NCI-H1092 treated with DMSO at 0.1 percent for 48 hours (cell line): ENCODE results near the gene ATP6V1A.
"Not testable (repeated sequence)": the region's sequence is repeated elsewhere in the genome, so short reads cannot be mapped to it uniquely, and the experiment has no call there.

Experiments
- DNase-seq: peaks from one replicate; lab custom pipeline; 2025; lab: John Stamatoyannopoulos, UW

The ATP6V1A gene

DNA sequence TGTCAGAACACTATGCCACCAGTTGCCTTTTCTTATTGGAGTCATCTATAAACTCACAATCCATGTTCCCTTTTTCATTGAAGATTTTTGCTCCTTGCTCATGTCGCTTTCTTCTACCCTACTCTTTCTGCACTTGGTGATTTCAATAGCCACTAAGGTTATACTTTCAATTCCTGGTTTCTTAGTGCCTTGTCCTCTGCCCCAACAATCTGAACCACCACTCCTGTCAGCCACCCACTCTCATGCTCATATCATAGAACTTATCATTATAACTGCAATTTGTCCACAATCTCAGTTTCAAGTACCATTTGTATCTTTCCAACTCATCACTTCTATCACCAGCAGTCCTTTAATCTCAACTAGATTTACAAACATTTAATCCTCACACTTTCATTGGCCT, 81.8 kb downstream of the ATP6V1A start:
- no peak for DNase-seq

- no peak for DNase-seq
These were observed 82.9 kb downstream of the ATP6V1A start for GRCh38 chr3:113829576-113830354.

GRCh38 chr3:113831103-113831355, 84.2 kb downstream of the ATP6V1A start:
- DNase-seq: no peak

DNA sequence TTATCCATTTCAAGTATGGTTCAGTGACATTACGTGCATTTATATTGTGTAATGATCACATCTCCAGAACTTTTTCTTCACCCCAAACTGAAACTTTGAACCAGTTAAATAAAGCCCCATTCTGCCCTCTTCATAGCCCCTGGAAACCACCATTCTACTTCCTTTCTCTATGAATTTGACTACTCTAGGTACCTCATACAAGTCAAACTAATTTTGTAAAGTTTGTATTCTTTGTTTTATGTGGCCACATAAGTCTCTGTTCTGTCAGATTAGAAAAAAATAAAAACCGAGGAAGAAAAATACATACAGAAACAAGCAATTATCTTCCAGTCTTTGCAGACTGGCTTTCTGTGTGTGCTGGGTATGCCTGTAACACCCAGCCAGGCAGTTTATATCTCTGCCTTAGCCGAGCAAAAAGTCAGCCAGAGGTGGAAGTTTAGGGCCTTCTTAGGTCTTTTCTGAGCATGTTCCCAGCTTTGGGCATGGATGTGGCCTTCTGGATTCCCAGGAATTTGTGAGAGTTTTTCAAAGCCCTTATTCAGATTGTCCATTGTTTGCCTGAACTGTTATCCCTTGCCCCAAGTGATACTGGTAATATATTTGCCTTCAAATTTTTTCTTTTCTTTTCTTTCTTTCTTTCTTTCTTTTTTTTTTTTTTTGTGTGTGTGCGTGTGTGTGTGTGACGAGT, 85.8 kb downstream of the ATP6V1A start:
- DNase-seq: no peak

DNA sequence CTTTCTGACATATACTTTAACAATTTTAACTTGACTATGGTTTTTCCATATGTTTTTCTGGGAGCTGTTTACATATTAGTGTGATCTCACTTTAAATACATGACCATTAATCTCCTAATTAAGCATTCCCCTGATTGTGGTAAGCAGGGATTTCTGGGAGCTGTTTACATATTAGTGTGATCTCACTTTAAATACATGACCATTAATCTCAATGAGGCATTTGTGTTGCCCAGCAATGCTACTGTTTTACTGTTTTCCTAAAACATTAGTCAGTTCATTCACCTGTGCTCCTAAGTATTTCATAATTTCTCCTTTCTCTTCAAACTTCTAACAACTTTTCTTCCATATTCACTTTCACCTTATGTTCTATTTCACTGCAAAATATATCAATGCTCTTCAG, 88.1 kb downstream of the ATP6V1A start:
- no peak for DNase-seq

DNA sequence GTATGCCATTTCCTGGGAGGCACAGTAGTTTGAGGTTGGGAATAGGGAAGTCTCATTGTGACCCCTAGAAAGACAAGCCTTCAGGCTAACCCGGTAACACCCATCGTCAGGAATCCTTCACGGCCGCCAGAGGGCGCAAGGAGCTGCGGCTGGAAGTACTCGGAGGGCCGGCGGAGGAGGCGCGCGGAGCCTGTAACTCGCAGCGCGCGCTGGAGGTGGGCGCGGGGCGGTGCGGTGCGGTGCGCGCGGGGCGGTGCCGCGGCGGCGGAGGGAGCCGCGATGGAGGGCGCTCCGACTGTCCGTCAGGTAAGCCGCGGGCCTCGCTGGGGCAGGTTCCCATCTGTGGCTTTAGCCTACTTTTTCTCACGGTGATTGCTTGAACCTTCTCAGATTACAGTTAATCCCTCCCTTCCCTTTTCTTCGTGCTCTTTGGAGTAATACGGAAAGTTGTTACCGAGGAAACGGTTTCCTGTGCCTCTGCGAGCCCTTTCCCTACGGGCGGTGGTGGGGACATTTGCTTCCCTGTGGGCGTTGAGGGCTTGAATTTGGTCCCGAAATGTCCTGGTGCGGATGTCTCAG, 91.9 kb downstream of the ATP6V1A start, which contains the start of gene GRAMD1C:
Gene GRAMD1C, plus strand, starts transcription at position 158 of the 579 bp plus-strand sequence. Its CDS starts 122 bp downstream, at position 280.
- peak; percentile 90 for DNase-seq

- no peak for DNase-seq
These were observed 92.7 kb downstream of the ATP6V1A start for GRCh38 chr3:113839551-113839950.

GRCh38 chr3:113844622-113845222, 97.9 kb downstream of the ATP6V1A start:
- peak; percentile 36 for DNase-seq

DNA sequence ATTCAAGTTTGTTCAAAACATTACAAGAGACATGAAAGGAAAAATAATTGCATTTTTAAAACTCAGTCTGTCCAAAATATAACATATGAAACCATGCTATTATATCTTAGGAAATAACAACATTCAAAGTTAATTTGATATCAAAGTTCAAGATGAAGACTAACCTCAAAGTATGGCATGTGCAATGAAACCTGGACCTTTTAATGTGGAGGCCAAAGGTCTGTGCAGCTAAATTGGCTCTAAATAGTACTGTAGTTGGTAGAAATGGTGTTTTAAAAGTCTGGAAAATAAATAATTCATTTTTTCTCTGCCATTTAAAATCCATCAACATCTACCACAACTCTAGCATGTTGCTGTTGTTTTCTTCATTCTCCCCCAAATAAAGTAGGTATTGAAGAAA, 100.4 kb downstream of the ATP6V1A start:
- no peak for DNase-seq

DNA sequence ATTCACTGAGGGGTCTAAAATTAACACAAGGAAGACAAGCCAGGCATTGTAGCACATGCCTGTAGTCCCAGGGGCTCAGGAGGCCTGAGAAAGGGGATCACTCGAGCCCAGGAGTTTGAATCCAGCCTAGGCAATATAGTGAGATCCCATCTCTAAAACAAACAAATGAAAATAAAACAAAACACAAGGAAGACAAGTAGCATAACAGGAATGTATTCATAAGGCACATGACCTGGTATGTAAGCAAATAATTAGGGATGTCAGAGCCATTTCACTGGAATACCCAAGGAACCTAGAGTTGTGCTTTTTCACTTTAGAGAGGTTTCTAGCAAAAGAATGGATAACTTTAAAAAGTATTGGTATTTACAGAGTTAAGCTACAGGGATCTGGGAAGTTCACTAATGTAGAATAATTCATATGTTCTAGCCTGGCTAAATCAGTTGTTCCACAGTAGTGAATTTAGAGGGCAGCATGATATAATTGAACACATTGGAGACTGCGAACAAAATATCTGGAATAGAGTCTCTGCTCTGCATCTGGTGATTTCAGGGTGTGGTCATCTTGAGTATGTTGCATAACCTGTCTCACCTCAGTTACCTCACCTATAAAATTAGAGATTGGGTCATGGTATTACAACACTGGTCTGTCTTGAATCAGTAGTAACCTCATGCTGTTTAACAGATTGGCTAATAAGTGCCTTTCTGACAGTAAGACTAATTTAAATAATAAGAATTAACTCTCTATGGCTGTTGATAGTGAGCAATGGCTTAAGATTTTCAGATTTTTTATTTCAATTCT, 101.0 kb downstream of the ATP6V1A start:
- DNase-seq: no peak

DNA sequence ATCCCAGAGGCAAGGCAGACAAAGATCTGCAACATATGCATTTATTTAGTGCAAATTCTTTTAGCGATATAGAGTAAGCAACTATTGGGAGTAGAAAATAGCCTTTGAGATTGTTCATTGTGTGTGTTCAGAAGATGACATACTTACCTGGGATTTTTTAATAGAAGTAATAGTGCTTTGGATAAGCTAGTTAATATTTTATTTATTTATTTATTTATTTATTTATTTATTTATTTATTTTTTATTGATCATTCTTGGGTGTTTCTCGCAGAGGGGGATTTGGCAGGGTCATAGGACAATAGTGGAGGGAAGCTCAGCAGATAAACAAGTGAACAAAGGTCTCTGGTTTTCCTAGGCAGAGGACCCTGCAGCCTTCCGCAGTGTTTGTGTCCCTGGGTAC, 102.2 kb downstream of the ATP6V1A start:
- not testable (repeated sequence) for DNase-seq

GRCh38 chr3:113849841-113850240, 103.0 kb downstream of the ATP6V1A start:
- not testable (repeated sequence) for DNase-seq

GRCh38 chr3:113850391-113850790, 103.6 kb downstream of the ATP6V1A start:
- not testable (repeated sequence) for DNase-seq

GRCh38 chr3:113852506-113852905, 105.7 kb downstream of the ATP6V1A start:
- DNase-seq: no peak
